Pulmonary artery endothelial cell (primary cell): ENCODE results near the gene OR10W1. TPM values are rescaled to one million over a fixed set of nuclear protein-coding genes. Genes with fewer than 3 reads are reported as not detected.

ENCODE experiments used
- DNase-seq: peaks from one replicate; pipeline ENCODE4 v3.0.0-alpha.2; 2011; ENCODE audit warnings: low read depth, low spot score
- total RNA-seq: library from RNA; depleted of rRNA; stranded (reverse); fragments of >200 nt; gene quantifications from 2 replicates; pipeline ENCODE4 v1.2.3, GENCODE V29; 2014

Gene OR10W1, protein sequence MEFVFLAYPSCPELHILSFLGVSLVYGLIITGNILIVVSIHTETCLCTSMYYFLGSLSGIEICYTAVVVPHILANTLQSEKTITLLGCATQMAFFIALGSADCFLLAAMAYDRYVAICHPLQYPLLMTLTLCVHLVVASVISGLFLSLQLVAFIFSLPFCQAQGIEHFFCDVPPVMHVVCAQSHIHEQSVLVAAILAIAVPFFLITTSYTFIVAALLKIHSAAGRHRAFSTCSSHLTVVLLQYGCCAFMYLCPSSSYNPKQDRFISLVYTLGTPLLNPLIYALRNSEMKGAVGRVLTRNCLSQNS
- not detected in 2 replicates for total RNA-seq

DNA sequence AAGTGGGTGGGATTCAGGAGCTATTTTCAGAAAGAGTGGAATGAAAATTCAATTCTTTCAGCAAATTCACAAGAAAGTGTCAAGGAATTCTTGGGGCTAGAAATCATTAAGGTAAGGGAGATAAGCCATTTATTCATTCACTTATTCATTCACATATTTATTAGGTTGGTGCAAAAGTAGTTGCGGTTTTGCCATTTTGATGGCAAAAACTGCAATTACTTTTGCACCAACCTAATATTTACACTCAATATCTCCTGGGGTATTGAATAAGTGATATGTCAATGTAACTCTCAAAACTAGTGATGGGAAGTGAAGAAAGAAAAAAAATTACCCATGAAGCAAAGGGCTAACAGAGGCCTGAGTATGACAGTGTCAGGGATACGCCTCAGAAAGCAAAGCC is at the start of gene OR10W1:
TSS of gene OR10W1 (minus strand) at position 119 of the 400 bp plus-strand sequence. CDS start 402 bp downstream, outside the sequence.
- no peak for DNase-seq

DNA sequence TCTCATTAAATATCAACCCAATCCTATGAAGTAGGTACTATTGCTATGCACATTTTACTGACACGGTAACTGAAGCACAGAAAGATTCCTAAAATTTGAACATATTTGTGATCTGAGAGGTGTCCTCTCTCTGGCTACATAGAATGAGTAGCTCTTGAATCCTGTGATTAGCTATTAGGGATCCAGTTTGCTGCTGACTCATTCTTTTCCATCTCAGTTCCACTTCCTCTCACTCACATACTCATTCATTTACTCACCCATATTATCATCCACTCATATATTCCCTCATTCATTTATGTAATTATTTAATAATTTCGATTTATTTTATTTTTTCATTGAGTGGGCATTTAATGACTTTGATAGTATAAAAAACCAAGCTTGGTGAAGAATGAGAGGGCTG is 48.1 kb upstream of the OR10W1 start:
- peak; percentile 5 for DNase-seq

DNA sequence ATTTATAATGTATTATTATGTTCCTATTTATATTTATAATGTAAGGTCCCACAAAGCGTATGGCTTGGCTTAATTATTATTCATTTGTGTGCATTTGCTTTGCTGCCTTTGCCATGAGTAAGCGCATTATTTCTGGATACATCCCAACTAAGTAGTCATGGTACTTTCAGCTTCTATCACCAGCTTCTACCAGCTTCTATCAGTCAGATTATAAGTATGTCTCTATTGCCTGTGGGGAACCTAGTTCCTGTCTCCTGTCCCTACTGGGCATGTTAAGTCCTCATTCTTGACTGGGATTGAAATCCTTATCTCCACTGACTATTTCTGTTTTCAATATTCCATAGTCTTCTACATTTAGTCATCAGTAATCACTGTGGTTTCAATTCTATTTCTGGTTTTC is 33.5 kb upstream of the OR10W1 start:
- no peak for DNase-seq

DNA sequence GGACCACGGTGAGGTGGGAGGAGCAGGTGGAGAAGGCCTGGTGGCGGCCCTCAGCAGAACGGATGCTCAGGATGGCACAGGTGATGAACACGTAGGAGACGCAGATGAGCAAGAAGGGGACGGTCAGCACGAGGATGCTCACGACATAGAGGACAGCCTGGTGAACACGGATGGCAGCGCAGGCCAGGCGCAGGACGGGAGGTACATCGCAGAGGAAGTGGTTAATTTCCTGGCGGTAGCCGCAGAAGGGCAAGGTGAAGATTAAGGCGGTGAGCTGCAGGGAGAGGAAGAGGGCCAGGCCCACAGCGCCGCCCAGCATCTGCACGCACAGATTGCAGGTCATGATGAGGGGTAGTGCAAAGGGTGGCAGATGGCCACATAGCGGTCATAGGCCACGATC is 24.0 kb upstream of the OR10W1 start:
- DNase-seq: no peak

DNA sequence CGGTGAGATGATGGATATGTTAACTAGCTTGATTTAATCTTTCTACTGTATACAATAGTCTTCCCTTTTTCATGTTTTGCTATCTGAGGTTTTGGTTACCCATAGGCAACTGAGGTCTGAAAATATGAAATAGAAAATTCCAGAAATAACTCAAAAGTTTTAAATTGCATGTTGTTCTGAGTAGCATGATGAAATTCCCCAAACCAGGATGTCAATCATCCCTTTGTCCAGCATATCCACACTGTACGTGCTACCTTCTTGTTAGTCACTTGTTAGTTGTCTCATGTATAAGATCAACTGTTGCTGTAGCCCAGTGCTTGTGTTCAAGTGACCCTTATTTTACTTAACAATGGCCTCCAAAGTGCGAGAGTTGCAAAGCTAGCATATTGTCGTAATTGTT is 21.2 kb upstream of the OR10W1 start:
- no peak for DNase-seq

DNA sequence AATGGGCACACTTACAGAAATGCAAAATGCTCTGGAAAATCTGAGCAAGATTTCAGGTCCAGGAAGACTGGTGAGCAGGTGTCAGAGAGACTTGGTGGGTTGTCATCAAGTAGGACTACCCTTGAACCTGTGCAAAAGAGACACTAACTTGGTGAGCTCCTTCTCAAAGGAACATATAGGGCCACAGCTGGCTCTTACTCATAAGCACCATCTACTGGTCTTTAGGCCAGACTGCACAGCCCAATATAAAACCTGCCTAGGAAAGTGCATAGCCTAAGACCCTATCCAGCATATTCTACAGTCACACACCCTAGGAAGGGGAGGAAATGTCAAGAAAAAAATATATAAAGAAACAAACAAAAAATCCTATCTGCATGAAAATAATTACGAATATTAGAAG is 18.2 kb upstream of the OR10W1 start:
- peak; percentile 15 for DNase-seq

DNA sequence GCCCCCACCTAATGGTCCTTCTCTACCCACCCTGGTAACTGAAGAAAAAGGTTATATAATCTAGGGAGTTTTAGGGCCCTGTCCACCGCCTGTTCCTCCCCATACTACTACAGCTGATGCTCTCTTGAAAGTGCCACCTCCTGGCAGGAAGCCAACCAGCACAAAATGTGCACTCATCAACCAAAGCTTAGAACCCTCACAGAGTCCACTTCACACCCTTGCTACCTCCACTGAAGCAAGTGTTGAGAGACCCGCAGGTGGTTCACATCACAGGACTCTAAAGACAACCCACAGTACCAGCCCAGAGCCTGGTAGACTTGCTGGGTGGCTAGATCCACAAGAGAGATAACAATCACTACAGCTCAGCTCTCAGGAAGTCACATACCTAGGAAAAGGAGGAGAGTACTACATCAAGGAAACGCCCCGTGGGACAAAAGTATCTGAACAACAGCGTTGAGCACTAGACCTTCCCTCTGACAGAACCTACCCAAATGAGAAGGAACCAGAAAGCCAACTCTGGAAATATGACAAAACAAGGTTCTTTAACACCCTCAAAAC is 17.5 kb upstream of the OR10W1 start:
- no peak for DNase-seq

DNA sequence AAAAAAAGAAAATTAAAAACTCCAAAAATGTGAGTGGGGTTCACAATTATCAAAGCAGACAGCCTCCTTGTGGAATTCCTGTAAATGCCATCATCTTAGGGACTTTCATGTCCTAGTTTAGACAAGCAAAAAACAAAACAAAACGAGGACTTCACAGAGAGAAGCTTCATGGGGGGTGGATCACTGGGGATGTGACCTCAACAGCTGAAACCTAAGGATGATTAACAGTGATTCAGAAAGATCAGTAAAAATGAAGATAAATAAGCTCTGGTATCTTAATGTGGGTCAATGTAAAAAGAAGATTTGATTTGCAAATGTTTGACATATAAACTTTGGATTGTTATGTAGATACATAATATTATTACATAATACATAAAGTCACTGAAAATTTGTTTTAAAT is 8.1 kb upstream of the OR10W1 start:
- no peak for DNase-seq

DNA sequence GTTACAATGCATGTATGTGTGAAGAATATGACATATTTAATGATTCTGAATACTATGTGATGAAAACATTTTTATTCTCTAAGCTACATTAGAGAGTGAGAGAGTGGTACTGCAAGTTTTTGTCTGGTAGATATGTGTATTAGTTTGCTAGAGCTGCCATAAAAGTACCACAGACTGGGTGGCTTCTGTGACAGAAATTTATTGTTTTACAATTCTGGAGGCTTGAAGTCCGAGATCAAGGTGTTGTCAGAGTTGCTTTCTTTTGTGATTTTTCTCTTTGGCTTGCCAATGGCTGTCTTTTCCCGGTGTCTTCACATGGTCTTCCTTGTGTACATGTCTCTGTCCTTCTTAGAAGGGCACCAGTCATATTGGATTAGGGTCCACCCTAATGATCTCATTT is 6.9 kb upstream of the OR10W1 start:
- DNase-seq: no peak

DNA sequence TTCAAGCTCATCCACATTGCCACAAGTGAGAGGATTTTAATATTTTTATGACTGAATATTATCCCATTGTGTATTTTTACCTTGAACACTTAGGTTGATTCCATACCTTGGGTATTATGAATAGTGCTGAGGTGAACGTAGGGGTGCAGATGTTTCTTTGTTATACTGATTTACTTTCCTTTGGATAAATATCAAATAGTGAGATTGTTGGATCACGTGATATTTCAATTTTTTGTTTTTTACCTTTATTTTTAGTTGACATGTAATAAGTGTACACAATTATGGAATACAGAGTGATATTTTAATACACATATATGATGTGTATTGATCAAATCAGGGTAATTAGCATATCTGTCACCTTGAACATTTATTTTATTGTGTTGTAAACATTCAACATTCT is 8.1 kb downstream of the OR10W1 start:
- no peak for DNase-seq

DNA sequence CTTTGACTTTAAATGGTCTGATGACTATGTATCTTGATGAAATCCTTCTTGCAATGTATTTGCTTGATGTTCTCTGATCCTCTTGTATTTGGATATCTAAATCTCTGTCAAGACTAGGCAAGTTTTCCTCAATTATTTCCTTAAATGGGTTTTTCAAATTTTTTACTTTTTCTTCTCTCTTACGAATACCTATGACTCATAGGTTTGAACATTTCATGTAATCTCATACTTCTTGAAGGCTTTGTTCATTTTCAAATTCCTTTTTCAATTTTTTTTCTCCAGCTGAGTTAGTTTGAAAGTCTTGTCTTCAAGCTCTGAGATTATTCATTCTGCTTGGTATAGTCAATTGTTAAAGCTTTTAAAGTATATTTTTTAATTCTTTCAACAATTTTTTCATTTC is 13.1 kb downstream of the OR10W1 start:
- DNase-seq: no peak

DNA sequence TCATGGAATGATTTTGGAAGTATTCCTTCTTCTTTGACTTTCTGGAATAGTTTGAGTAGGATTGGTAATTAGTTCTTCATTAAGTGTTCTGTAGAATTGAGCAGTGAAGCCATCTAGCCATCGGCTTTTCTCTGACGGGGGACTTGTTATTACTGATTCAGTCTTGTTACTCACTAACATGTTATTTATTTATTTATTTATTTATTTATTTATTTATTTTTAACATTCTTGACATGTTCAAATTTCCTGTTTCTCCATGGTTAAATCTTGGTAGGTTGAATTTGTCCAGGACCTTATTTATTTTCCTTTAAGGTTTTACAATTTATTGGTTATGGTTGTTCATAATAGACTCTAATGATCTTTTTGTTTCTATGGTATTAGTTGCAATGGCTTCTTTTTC is 24.1 kb downstream of the OR10W1 start:
- DNase-seq: no peak

DNA sequence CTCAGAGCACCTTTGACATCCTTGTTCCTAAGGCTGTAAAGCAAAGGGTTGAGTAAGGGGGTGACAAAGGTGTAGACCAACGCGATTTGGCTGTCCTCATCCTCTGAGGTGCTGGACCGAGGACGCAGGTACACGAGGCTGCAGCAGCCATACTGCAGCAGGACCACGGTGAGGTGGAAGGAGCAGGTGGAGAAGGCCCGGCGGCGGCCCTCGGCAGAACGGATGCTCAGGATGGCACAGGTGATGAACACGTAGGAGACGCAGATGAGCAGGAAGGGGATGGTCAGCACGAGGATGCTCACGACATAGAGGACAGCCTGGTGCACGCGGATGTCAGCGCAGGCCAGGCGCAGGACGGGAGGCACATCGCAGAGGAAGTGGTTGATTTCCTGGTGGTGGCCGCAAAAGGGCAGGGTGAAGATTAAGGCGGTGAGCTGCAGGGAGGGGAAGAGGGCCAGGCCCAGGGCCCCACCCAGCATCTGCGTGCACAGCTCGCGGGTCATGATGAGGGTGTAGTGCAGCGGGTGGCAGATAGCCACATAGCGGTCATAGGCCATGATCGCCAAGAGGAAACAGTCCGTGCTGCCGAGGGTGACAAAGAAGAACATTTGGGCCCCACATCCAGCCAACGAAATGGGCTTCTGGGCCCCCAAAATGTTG is 40.0 kb downstream of the OR10W1 start:
- DNase-seq: no peak

DNA sequence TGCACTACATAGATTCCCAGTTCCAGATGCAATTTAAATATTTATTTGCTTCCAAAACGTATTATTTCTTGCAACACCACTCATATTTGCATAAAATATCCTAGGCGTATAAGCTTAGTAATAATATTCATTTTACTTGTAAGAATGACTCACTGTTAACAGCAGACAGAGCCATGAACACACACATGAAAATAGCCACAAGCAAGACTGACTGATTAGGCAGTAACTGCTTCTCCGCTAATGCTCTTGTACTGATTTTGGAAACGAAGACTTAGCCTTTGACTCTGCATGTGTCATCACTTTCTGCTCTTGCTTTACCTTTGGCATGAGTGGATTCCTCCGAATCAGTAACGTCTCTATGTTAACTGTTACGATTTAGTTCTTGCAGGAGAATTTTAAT is 45.3 kb downstream of the OR10W1 start:
- no peak for DNase-seq

Other genes starting within 250 kb of the OR10W1 start
- gene OR9Q1, start 244.4 kb downstream of the OR10W1 start, total RNA-seq: not detected in 2 replicates
- gene OR6Q1, start 237.3 kb downstream of the OR10W1 start, total RNA-seq: not detected in 2 replicates
- gene OR9I1, start 142.7 kb downstream of the OR10W1 start, total RNA-seq: not detected in 2 replicates
- gene OR9Q2, start 79.2 kb downstream of the OR10W1 start, total RNA-seq: not detected in 2 replicates
- gene OR1S2, start 64.1 kb downstream of the OR10W1 start, total RNA-seq: not detected in 2 replicates
- not detected in 2 replicates for gene OR1S1, start 55.5 kb downstream of the OR10W1 start, total RNA-seq
- gene OR10Q1, start 39.3 kb downstream of the OR10W1 start, total RNA-seq: not detected in 2 replicates
- not detected in 2 replicates for gene OR5B17, start 90.8 kb upstream of the OR10W1 start, total RNA-seq
- not detected in 2 replicates for gene OR5B3, start 138.6 kb upstream of the OR10W1 start, total RNA-seq
- not detected in 2 replicates for gene OR5B2, start 159.9 kb upstream of the OR10W1 start, total RNA-seq
- not detected in 2 replicates for gene OR5B12, start 174.0 kb upstream of the OR10W1 start, total RNA-seq
- gene OR5B21, start 239.8 kb upstream of the OR10W1 start, total RNA-seq: not detected in 2 replicates